GM18870 (cell line): Measurements from ENCODE around the gene DNAH11.
A peak's percentile ranks its signal among the peaks of the same experiment; 100 is the strongest.
"Not testable (repeated sequence)": the region's sequence is repeated elsewhere in the genome, so short reads cannot be mapped to it uniquely, and the experiment has no call there.

Source experiments
- ATAC-seq: cut with Tn5 transposase; IDR thresholded peaks from one replicate; pipeline ENCODE4 v1.9.1; 2021; ENCODE audit warnings: moderate library complexity; ENCODE audit not compliant: unreplicated experiment

Gene DNAH11

GRCh38 chr7:21617513-21617912 lies 74.7 kb downstream of the DNAH11 start:
- no peak for ATAC-seq

DNA sequence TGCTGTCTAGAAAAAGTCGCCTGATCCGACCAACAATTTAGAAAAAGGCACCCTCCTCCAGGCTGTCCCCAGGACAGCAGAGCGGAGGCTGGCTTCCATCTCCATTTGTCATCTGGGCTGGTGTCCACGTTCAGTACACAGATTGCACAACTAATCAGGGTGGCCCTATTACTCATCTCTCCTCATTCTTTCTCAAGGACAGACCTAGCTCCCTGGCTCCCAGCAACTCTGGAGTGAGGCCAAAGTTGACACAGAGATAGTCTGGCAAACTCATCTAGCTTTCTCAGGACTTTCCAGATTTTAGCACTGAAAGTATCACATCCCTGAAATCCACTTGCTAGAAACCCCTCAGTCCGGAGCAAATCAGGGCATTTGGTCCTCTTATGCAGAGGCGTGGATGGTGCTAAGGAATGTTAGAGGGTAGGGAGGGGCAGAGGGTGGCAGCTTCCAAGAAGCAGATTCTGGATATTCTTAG lies 75.1 kb downstream of the DNAH11 start:
- no peak for ATAC-seq

- ATAC-seq: no peak
Measured at GRCh38 chr7:21618706-21619105, 75.9 kb downstream of the DNAH11 start.

GRCh38 chr7:21620054-21620453 lies 77.2 kb downstream of the DNAH11 start:
- ATAC-seq: no peak

GRCh38 chr7:21624320-21624719 lies 81.5 kb downstream of the DNAH11 start:
- ATAC-seq: no peak

DNA sequence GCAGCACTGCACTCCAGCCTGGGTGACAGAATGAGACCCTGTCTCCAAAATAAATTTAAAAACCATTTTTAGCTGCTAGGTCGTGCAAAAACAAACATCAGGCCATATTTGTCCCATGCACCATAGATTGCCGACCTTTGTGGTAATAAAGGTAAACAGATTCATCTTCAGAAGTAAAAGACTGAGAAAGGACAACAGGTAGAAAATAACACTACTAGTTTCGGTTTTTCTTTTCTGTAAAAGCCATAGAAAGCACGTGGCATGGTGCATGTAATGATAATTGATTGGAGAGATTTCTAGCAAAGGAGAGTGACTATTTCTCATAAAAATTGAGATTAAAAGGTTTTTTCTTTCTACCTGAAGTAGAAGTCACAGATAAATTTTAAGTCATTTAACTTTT lies 93.9 kb downstream of the DNAH11 start:
- ATAC-seq: no peak

- no peak for ATAC-seq
Measured at GRCh38 chr7:21639206-21639868, 96.5 kb downstream of the DNAH11 start.

DNA sequence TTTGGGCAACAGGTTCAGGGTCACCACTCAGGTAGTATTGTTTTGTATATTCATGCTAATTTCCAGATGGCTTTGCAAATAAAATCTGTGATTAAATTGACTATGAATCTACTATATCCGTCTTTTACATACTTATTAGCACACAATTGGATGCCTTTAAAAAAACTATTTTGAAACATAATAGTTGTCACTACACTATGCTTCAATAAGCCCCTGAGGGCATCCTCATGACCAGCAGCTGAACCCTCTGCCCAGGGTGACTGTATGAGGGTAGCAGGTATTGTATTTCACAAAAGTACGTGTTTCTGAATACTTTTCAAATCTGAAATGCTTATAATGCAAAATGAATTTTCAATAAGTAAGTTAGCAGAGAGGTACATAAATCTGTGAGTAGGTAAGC lies 97.3 kb downstream of the DNAH11 start:
- no peak for ATAC-seq

DNA sequence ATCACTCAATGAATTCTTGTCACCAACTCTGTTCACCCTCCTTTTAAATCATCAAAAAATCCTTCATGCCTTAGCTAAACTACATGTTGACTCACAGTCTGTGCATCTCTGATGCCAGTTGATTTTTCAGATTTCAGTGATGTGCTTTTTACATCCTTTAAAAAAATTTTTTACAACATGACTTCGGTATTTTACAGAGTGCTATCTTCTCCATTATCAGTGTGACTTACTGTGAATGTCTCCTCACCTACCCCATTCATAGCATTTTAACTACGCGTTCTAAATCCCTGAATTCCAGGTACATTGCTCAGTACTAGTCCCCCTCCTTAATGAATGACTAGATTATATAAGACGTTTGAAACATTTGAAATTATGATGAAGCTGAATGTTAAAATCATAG lies 98.7 kb downstream of the DNAH11 start:
- ATAC-seq: no peak

DNA sequence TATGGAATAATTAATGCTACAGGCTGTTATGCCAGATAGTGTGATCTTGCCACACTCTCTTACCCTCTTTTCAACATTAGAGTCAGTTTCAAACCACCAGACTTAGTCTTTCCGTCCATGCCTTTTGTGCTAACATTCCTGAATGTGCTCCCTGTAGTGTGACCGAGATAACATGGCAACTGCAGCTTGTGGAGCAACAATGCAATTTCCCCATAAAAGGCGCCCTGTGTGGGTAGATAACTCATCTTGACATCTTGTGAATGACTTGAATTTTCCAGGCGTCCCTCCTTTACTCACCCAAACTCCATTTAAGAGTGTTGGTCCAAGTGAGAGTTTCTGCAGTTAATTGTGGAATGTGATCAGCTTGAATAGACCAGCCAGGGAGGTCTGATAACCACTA lies 99.6 kb downstream of the DNAH11 start:
- no peak for ATAC-seq

GRCh38 chr7:21651697-21652096 lies 108.9 kb downstream of the DNAH11 start:
- no peak for ATAC-seq

DNA sequence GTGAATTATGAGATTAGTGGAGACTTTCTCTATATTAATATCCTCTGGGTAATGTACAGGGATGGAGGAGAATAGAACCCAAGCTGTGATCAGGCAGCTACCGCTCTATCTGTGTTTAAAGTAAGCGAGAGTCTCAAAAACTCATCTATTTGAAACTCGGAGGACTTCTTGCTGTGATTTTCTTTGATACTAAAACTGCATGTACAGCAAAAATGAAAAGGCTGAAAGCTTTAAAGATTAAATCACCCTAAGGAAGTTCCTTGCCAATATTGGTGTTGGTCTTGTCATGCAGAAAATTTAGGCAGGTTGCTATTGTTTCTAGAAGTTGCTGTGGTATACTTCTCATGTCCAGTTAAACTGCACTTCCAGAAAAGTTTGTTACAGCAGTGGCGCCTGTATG lies 110.8 kb downstream of the DNAH11 start:
- ATAC-seq: no peak

DNA sequence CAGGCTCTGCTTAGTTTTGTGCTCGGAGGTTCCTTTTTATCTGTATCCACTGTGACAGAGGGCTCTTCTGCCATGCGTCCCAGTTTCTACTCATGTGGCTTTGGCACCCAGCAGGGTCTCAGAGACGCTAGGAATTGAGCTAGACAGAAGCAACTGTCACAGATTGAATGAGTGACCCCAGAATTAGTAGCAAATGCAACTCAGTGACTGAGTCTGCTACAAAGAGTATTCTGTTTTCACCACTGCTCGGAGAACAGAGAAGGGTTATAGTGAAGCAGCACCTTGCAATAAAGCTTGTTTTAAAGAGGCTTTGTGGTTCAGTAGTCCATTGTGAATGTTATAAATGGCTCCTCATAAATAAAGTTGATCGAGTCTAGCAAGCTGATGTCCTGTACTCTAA lies 113.2 kb downstream of the DNAH11 start:
- no peak for ATAC-seq

DNA sequence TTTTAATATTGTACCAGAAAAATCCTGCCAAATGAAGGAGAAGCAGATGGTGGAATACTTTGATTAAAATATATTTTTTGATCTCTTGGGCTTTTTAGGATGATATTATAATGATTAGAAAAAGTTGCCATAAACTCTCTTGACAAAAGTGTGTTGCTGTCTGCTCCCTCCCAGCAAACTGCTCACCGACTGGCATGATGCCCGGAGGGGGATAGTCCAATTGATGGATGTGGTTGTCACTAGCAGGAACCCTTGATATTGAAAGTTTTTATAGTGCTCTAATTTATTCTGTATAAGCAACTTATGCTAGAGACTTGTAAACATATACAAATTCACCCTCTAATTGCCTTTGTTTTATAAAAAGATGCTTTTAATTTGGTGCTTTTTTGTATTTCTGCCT lies 114.0 kb downstream of the DNAH11 start:
- no peak for ATAC-seq

GRCh38 chr7:21670496-21670895 lies 127.7 kb downstream of the DNAH11 start:
- no peak for ATAC-seq

GRCh38 chr7:21671859-21672258 lies 129.0 kb downstream of the DNAH11 start:
- ATAC-seq: peak; percentile 84

- no peak for ATAC-seq
Measured at GRCh38 chr7:21675255-21675654, 132.4 kb downstream of the DNAH11 start.

- no peak for ATAC-seq
Measured at GRCh38 chr7:21690705-21691104, 147.9 kb downstream of the DNAH11 start.

DNA sequence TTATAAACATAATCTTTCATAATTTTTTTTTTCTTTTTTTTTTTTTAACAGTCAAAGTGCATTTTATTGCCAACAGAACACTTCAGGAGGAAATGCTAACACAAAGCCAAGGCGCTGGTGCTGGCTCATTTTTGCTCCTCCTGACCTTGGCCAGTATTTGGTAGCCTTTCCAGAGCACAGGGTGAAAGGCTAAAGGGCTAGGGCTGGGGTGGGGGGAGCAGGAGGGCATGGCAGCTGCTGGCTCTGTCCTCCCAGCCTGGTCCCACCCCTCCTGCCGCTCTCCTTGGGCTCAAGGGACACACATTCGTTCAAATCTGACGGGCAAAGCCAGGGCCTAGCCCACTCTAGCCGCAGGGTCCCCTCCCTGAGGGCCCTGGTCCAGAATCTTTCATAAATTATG lies 148.3 kb downstream of the DNAH11 start:
- ATAC-seq: not testable (repeated sequence)

DNA sequence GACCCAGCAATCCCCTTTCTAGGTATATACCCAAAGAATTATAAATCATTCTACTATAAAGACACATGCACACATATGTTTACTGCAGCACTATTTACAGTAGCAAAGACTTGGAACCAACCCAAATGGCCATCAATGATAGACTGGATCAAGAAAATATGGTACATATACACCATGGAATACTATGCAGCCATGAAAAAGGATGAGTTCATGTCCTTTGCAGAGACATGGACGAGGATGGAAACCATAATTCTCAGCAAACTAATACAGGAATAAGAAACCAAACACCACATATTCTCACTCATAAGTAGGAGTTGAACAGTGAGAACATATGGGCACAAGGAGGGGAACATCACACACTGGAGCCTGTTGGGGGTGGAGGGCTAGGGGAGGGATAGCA lies 157.7 kb downstream of the DNAH11 start:
- not testable (repeated sequence) for ATAC-seq

GRCh38 chr7:21702303-21702702 lies 159.5 kb downstream of the DNAH11 start:
- no peak for ATAC-seq

DNA sequence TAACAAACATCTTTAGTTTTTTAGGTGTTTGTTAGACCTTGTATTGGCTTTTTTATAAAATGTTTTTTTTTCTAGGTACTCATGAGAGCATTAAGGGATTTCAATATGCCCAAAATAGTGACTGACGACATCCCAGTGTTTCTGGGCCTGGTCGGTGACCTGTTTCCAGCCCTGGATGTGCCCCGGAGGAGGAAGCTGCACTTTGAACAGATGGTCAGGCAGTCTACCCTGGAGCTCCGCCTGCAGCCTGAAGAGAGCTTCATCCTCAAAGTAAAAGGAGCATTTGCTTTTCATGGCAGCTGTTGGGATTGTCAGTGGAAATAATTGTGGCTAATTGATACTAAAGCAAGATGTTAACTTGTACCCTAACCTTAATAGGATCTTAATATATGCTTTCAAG lies 161.5 kb downstream of the DNAH11 start:
- no peak for ATAC-seq

- no peak for ATAC-seq
Measured at GRCh38 chr7:21706131-21706530, 163.3 kb downstream of the DNAH11 start.
